HG03159 (cell line): ENCODE results near the gene F10.
A peak's percentile ranks its signal among the peaks of the same experiment; 100 is the strongest.
"Not testable (repeated sequence)": the region's sequence is repeated elsewhere in the genome, so short reads cannot be mapped to it uniquely, and the experiment has no call there.

Source experiments
- ATAC-seq: cut with Tn5 transposase; IDR thresholded peaks from one replicate; pipeline ENCODE4 v1.9.1; 2021; ENCODE audit warnings: mild to moderate bottlenecking, moderate library complexity; ENCODE audit not compliant: unreplicated experiment

Gene F10

GRCh38 chr13:113150550-113151365, 28.2 kb downstream of the F10 start:
- ATAC-seq = no peak

- ATAC-seq = no peak
Measured at GRCh38 chr13:113151745-113152690, 29.4 kb downstream of the F10 start.

- ATAC-seq = no peak
Measured at GRCh38 chr13:113152691-113152983, 30.0 kb downstream of the F10 start.

- peak; percentile 20 for ATAC-seq
Measured at GRCh38 chr13:113152984-113153809, 30.6 kb downstream of the F10 start.

GRCh38 chr13:113153810-113154748, 31.5 kb downstream of the F10 start:
- ATAC-seq = peak; percentile 54

- ATAC-seq = no peak
Measured at GRCh38 chr13:113155201-113155600, 32.6 kb downstream of the F10 start.

GRCh38 chr13:113155982-113156655, 33.5 kb downstream of the F10 start:
- no peak for ATAC-seq

GRCh38 chr13:113157206-113157928, 34.8 kb downstream of the F10 start:
- ATAC-seq = no peak

GRCh38 chr13:113157929-113158747, 35.5 kb downstream of the F10 start, which contains the start of gene PROZ:
PROZ (plus strand) TSS chr13:113158648; CDS start chr13:113158661, 13 bp downstream.
- no peak for ATAC-seq

- ATAC-seq = no peak
Measured at GRCh38 chr13:113158946-113159345, 36.3 kb downstream of the F10 start.

GRCh38 chr13:113159701-113160100, 37.1 kb downstream of the F10 start:
- no peak for ATAC-seq

- no peak for ATAC-seq
Measured at GRCh38 chr13:113160983-113161382, 38.4 kb downstream of the F10 start.

GRCh38 chr13:113161433-113161832, 38.8 kb downstream of the F10 start:
- ATAC-seq = no peak

- not testable (repeated sequence) for ATAC-seq
Measured at GRCh38 chr13:113161975-113162374, 39.4 kb downstream of the F10 start.

GRCh38 chr13:113162783-113163685, 40.4 kb downstream of the F10 start:
- ATAC-seq = no peak

- ATAC-seq = no peak
Measured at GRCh38 chr13:113164492-113164891, 41.9 kb downstream of the F10 start.

- ATAC-seq = no peak
Measured at GRCh38 chr13:113166266-113166665, 43.7 kb downstream of the F10 start.
